Measurements from ENCODE around the gene TTLL1.

TTLL1 gene

GRCh38 chr22:43131773-43132501 lies 42.7 kb upstream of the TTLL1 start:
- no peak for DNase-seq (ENCODE audit: low spot score)
- TF ChIP-seq CTCF (IDR thresholded peaks at IDR 0.05; ENCODE audit: borderline replicate concordance, control extremely low read depth, extremely low read depth, insufficient read depth, missing control alignments), result no peak
- in situ Hi-C loops (cut with MboI; ENCODE audit: low sequenced_read_pairs, unreplicated experiment), result no loop called here

- in situ Hi-C loops (cut with MboI; ENCODE audit: low sequenced_read_pairs, unreplicated experiment), result no loop called here
- no peak for TF ChIP-seq CTCF (IDR thresholded peaks at IDR 0.05; ENCODE audit: borderline replicate concordance, control extremely low read depth, extremely low read depth, insufficient read depth, missing control alignments)
- no peak for DNase-seq (ENCODE audit: low spot score)
Observed at GRCh38 chr22:43129426-43130425, 40.5 kb upstream of the TTLL1 start.

GRCh38 chr22:43128928-43129424 lies 39.8 kb upstream of the TTLL1 start:
- peak; percentile 69 for DNase-seq (ENCODE audit: low spot score)
- no peak for TF ChIP-seq CTCF (IDR thresholded peaks at IDR 0.05; ENCODE audit: borderline replicate concordance, control extremely low read depth, extremely low read depth, insufficient read depth, missing control alignments)
- in situ Hi-C loops (cut with MboI; ENCODE audit: low sequenced_read_pairs, unreplicated experiment), result no loop called here

GRCh38 chr22:43128116-43128515 lies 38.9 kb upstream of the TTLL1 start:
- in situ Hi-C loops (cut with MboI; ENCODE audit: low sequenced_read_pairs, unreplicated experiment), result no loop called here
- TF ChIP-seq CTCF (IDR thresholded peaks at IDR 0.05; ENCODE audit: borderline replicate concordance, control extremely low read depth, extremely low read depth, insufficient read depth, missing control alignments), result no peak
- DNase-seq (ENCODE audit: low spot score), result no peak

- TF ChIP-seq CTCF (IDR thresholded peaks at IDR 0.05; ENCODE audit: borderline replicate concordance, control extremely low read depth, extremely low read depth, insufficient read depth, missing control alignments), result no peak
- DNase-seq (ENCODE audit: low spot score), result no peak
- in situ Hi-C loops (cut with MboI; ENCODE audit: low sequenced_read_pairs, unreplicated experiment), result no loop called here
Observed at GRCh38 chr22:43127166-43127908, 38.1 kb upstream of the TTLL1 start.

All from GM13976 (cell line).